Activated CD4-positive, alpha-beta T cell treated with anti-CD3 and anti-CD28 coated beads, Interleukin-2, Interleukin-6, amounts not matched to agents 100 ng/mL and 50 ng/mL, durations not matched to agents 16 hours and 8 hours (primary cell): Measurements from ENCODE around the gene MIA3.
"Not testable (repeated sequence)": the region's sequence is repeated elsewhere in the genome, so short reads cannot be mapped to it uniquely, and the experiment has no call there.

Source experiments
- DNase-seq: peaks from one replicate; pipeline ENCODE4 v3.0.0-alpha.2; 2020

MIA3 gene, protein sequence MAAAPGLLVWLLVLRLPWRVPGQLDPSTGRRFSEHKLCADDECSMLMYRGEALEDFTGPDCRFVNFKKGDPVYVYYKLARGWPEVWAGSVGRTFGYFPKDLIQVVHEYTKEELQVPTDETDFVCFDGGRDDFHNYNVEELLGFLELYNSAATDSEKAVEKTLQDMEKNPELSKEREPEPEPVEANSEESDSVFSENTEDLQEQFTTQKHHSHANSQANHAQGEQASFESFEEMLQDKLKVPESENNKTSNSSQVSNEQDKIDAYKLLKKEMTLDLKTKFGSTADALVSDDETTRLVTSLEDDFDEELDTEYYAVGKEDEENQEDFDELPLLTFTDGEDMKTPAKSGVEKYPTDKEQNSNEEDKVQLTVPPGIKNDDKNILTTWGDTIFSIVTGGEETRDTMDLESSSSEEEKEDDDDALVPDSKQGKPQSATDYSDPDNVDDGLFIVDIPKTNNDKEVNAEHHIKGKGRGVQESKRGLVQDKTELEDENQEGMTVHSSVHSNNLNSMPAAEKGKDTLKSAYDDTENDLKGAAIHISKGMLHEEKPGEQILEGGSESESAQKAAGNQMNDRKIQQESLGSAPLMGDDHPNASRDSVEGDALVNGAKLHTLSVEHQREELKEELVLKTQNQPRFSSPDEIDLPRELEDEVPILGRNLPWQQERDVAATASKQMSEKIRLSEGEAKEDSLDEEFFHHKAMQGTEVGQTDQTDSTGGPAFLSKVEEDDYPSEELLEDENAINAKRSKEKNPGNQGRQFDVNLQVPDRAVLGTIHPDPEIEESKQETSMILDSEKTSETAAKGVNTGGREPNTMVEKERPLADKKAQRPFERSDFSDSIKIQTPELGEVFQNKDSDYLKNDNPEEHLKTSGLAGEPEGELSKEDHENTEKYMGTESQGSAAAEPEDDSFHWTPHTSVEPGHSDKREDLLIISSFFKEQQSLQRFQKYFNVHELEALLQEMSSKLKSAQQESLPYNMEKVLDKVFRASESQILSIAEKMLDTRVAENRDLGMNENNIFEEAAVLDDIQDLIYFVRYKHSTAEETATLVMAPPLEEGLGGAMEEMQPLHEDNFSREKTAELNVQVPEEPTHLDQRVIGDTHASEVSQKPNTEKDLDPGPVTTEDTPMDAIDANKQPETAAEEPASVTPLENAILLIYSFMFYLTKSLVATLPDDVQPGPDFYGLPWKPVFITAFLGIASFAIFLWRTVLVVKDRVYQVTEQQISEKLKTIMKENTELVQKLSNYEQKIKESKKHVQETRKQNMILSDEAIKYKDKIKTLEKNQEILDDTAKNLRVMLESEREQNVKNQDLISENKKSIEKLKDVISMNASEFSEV (N-terminal part only)

DNA sequence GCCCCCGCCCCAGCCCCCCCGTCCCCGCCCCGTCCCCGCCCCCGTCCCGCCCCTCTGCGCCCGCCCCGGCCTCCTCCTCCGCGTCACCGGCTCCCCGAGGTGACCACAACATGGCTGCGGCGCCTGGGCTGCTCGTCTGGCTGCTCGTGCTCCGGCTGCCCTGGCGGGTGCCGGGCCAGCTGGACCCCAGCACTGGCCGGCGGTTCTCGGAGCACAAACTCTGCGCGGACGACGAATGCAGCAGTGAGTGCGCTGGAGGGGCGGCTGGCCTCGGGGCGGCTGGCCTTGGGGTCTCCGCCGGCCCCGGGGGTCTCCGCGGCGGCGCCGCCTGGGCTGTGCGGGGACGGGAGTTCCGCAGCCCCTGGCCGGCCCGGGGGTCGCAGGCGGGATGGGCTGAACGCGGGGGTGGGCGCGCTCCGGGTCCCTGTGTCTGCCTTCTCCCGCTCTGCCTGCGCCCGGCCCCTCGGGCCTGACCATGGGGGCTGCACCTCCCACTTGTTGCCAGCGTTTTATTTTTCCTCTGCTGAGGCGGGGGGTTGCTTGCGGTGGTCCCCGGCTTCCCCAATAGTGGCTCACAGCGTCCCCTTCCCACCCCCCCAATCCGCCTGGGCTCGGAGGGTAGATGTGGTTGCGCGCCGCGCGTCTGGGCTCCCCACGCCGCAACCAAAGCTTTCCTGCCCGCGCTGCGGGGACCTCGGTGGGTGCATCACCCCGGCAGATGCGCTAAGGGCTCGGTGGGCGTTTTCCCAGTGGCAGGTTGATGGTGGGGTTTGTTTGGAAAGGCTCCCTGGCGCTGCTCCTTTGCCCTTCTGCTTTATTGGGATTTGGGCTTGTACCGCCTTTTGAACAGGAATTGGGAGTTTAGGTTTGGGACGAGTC is at the start of gene MIA3:
TSS of gene MIA3 (plus strand) at position 97 of the 879 bp plus-strand sequence. CDS start at position 111, 14 bp downstream.
- peak; percentile 32 for DNase-seq

DNA sequence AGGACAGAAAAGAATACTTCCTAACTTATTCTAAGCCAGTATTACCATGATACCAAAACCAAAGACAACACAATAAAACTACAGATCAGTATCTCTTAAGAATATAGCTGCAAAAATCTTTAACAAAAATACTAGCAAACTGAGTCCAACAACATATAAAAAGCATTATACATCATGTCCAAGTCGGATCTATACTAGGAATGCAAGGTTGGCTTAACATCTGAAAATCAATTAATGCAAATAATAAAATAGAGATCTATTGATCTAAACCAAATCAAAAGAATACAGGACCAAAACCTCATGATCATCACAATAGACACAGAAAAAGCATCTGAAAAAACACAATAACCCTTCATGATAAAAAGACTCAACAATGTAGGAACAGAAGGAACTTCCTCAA is 47.1 kb upstream of the MIA3 start:
- DNase-seq: no peak

DNA sequence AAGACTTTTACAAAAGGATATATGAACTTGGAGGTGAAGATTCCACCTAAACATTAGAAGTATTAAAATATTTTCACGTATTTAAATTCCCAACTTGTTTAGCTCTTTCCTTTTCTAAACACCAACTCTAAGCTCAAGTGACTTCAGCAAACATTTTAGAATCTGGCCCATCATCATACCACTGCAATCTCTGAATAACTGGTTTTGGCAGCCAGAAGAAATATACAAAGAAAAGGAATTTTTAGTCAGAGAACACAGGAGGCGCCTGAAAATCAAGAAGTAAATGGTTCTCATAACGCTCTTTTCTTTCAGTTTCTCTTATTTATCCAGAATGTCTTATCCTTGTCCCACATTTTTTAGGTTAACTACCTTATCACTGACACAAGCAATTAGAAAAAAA is 38.6 kb upstream of the MIA3 start:
- no peak for DNase-seq

DNA sequence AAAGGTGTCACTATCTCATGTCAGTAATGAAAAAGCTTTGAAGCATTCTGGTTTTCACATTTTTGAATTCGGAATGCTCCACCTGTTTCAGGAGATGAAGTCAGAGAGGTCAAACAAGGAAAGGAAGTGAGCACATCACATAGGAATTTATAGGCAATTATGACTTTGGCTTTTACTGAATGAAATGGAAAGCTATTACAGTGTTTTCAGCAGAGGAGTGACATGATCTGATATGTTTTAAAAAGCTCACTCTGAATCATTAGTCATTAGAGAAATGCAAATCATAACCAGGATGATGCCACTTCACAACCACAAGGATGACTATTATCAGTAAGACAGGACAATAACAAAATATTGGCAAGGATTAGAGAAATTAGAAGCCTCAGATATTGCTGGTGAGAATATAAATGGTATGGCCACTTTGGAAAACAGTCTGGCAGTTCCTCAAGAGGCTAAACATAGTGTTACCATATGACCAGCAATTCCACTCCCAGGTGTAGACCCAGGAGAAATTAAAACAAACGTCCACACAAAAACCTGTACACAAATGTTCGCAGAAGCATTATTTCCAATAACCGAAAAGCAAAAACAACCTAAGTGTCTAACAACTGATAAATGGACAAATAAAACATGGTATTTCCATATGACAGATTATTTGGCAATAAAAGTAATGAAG is 35.7 kb upstream of the MIA3 start:
- peak; percentile 14 for DNase-seq

DNA sequence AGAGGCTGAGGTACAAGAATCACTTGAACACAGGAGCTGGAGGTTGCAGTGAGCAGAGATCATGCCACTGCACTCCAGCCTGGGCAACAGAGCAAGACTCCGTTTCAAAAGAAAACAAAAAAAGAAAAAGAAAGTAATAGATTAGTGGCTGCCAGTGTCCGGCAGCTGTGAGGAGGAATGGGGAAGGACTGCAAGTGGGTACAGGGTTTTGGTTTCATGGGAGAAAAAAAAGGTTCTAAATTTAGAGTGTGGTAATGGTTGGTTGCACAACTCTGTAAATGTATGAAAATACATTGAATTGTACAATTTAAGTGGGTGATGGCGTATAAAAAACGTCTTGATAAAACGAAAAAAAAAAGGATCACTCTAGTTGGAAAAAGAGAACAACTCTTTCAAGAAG is 34.8 kb upstream of the MIA3 start:
- DNase-seq: no peak

DNA sequence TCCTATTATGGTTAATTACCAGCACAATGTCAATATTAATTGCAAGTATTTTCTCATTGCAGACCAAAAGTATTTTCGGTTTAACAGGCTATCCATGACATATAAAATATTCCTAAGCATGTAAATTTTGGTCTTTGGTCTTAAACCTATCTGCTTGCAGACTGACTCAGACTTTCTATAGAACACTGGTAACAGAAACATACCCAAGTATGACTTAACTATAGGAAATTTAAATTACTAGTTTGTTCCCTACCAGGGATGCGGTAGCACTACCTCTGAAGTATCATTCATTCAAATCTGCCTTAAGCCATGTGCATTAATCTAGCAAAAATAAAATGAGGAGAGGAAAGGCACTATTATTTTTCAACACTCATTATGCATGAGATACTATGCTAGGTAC is 31.1 kb upstream of the MIA3 start:
- no peak for DNase-seq

DNA sequence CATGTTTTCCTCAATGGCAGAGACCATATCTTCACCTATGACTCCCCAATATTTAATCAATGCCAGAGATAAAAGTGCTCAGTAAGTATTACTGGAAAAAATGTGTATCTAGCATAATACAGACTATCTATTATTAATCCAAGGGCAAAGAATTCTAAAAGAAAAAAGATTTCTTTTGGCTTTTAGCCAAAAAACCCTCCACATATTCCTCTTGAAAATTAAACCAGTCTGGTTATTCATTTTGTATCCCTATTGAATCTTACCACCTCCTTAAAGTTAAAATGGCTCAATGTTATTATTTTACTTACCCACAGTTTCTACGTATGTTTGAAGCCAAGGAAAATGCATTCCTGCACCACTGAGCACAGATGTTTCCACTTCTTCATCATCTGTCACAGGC is 29.8 kb upstream of the MIA3 start:
- DNase-seq: no peak

DNA sequence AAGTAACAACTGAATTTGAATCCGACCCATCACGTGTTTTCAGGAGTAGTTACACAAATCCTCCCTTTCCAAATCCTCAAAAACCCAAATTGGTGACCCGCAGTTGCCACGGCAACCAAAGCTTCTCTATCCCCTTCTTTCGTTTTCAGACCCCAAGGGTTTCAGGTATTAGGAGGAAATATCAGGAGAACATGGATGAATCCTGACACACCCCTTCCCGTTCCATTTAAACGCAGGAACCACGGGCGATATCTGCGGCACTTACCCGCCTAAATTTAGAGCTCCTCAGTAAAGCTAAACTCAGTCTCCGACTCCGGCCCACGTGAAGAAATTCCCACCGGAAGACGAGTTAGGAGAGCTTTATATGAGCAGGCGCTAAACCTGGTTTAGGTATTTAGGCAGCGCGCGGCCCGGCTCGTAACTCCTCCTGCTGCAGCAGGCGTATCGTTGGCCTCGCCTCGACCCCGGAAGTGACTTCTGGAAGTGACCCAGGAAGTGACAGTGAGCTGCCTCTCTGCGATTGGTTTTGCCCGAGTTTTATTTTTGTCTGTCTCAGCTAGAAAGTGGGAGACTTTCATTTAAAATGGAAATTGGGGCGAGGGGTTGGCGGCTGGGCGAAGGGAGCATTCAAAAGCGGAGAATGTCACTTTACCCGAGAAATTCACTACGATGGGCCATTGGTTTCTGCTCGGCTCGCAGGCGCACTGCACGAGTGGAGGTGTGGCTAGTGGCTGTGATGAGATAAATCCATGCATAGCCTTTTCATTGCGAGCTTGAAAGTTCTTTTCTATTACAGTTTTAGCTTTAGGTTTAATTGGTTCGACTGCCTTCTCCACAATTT is 28.2 kb upstream of the MIA3 start, which contains the start of gene TAF1A:
TSS of gene TAF1A (minus strand) at position 472 of the 841 bp plus-strand sequence.
- DNase-seq: peak; percentile 88

DNA sequence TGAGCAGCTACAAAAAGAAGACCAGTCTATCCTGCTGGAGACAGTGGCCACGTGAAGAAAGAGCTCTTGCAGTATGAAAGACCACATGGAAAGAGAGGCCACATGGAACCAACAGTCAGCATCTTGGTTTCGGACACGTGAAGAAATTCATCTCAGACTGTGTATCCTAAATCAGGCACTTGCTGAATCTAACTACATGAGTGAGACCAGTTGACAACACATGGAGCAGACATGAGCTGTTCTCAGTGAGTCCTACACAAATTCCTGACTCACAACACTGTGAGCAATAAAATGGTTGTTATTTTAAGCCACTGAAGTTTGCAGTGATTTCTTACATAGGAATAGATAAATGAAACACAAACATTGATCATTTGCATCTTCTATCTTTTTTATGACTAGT is 25.7 kb upstream of the MIA3 start:
- no peak for DNase-seq

DNA sequence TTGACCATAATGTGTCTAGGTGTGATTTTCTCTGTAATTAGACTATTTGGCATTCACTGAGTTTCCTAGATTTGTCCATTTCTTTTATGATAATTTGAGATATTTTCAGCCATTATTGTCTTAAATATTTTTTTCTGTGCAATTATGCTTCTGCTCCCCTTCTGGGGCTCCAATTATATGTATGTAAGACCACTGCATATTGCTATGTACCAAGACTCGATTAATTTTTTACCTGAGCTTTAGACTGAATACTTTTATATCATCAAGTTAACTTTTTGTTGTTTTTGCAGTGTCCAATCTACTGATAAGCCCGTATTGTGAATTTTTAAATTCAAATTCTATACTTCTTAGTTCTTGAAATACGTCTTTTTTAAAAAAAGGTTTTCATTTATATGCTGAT is 23.1 kb upstream of the MIA3 start:
- DNase-seq: no peak

DNA sequence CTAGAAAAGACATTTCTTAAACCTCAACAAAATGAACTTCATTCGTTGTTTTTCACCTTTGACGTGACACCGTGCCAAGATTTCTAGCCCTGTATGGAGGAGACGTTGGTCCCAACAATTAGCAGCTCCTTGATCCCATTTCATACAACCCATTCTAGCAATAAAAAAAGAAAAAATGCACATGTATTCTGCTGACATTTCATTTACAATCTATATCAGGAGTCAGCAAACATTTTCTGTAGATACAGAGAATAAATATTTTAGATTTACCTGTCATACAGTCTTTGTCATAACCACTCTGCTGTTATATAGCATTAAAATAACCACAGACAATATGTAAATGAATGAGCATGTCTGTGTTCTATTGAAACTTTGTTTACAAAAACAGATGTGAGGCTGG is 21.2 kb upstream of the MIA3 start:
- no peak for DNase-seq

DNA sequence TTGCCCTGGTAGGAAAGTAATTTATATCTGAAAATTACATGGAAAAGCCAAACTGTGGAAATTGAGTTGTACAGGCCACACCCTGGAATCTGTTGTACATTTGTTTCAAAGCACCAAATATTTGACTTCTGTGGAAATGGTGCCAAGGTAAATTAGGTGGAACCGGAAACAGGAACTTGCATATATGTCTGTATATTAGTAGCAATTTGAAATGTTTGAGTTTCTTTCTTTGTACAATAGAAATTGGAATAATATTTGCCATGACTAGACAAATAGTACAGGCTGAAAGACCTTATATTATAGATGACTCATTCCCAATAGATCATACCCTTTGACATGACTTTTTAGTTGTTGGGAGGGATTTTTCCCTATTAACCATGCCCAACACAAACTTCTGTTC is 17.6 kb upstream of the MIA3 start:
- DNase-seq: no peak

DNA sequence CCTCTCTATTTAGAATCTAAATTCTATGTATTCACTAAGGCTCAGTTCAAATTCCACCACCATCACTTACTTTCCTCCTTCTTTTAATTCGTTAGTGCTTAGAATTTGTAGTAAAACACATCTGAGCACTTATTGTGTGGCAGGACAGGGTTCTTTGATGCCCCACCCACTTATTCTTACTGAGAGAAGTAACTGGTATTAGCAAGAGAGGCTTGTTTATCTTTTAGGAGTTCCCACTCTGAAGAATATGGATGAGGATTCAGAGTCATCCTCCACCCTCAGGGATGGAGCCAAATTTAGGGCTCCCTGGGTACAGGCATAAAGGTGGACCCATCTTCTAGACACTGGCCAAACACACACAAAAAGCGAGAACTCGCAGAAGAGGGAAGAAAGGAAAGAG is 16.6 kb upstream of the MIA3 start:
- no peak for DNase-seq

DNA sequence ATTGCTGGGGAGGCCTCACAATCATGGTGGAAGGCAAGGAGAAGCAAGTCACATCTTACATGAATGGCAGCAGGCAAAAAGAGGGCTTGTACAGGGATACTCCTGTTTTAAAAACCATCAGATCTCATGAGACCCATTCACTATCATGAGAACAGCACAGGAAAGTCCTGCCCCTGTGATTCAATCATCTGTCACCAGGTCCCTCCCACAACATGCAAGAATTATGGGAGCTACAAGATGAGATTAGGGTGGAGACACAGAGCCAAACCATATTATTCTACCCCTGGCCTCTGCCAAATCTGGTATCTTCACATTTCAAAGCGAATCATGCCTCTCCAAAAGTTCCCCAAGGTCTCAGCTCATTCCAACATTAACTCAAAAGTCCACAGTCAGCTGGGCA is 11.1 kb upstream of the MIA3 start:
- no peak for DNase-seq

DNA sequence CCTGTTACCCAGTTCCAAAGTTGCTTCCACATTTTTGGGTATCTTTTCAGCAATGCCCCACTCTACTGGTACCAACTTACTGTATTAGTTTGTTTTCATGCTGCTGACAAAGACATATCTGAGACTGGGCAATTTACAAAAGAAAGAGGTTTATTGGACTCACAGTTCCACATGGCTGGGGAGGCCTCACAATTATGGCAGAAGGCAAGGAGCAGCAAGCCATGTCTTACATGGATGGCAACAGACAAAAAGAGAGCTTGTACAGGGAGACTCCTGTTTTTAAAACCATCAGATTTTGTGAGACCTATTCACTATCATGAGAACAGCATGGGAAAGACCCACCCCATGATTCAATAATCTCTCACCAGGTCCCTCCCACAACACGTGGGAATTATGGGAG is 8.8 kb upstream of the MIA3 start:
- DNase-seq: not testable (repeated sequence)

DNA sequence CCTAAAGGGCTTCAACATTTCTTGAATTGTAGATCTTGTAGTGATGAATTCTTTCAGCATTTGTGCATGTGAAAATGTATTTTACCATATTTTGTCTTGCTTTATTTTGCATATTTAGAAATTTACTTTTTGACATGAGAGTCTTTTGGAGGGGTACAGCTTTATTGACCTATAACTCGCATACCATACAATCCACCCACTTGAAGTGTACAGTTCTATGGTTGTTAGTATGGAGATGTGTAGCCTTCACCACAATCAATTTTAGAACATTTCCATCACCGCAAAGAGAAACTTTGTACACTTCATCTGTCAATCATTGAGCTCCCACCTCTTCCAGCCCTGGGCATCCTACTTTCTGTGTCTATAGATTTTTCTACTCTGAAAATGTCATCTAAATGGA is 7.2 kb upstream of the MIA3 start:
- DNase-seq: no peak

DNA sequence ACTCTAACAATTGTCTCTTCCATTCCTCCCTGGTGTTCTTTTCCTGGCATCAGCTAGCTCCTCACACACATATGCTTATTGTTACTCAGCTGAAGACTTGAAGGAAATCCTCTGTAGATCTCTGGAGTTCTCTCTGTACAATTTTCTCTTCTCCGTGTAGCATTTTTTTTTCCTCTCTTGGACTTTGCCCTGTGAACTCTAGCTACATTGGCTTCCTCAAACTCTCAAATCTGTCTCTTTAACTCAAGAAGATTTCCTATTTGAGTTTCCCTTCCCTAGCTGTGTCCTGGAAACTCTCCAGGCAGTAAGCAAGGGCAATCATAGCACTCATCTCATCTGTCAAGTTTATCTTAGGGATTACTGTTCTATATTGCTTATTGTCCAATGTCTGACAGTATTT is 4.3 kb upstream of the MIA3 start:
- DNase-seq: no peak

DNA sequence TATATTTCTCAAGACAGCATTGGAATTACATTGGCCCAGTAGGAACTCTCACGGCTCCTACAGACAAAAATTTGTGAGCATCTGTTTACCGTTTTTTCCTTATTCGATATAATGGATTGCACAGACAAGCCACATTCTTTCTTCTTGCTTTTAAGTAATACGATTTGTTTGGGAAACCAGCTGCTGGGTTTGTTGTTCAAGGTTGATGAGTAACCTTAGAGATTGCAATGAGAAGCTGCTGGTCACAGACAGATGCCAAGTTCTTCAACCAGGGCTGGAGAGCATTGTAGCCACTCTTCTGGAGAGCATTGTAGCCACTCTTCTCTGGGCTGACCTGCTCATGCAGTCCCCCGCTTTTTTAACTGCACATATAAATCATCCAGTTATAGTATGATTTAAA is 1.4 kb upstream of the MIA3 start:
- DNase-seq: no peak

DNA sequence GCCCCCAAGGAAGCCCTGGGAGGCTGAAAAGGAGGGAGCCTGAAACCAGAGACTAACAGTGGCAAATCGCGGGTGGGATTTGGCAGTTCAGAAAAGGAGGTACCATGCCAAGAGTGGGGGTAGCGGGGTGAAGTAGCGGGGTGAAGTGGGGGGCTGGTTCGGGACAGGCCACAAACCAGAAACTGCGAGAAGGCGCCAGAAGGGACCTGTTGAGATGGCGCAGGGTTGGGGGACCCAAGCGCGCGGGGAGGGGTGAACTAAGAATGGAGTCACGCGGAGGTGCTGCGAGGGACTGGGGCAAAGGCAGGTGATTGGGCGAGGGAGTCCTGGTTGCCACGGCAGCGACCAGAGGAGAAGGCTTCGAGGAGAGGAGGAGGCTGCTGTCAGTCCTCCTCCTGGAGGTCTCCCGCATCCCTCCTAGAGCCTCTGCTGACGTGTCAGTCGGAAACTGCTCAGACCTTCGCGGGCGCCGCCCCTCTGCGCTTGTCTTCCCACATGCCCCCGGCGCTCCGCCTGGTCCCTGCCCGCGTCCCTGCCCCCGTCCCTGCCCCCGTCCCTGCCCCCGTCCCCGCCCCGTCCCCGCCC is 438 bp upstream of the MIA3 start:
- DNase-seq: peak; percentile 93
